Measurements from ENCODE around the gene EOGT. TPM values are rescaled to one million over a fixed set of nuclear protein-coding genes. Genes with fewer than 3 reads are reported as not detected.
A peak's percentile ranks its signal among the peaks of the same experiment; 100 is the strongest.

The EOGT gene
- total and polyA plus RNA-seq, 10 of the 15 experiments (the other 5 are each of a cell fraction or from before 2014, with no cell fraction given), result 3.5 to 16.5 (median 8.3) TPM

GRCh38 chr3:69020857-69021256 is 7.4 kb upstream of the EOGT start:
- SMC1A ChIA-PET (ENCODE audit: uncharacterized antibody, unreplicated experiment), result interaction anchor here (1.3 to 2.4 kb wide), 2 partner anchors 69 to 73 kb away, joined by 4 to 10 read pairs; no protein-coding TSS in a partner anchor

More at GRCh38 chr3:69020857-69021256, 7.4 kb upstream of the EOGT start:
- H3K36me3 ChIP-seq (ENCODE audit: control insufficient read depth in 2 of 2, insufficient read depth in 2 of 2, low read length in 1 of 2), result peaks cover 3 to 11% of the 10 kb centered on the region in 2 experiments
- H3K9ac ChIP-seq (ENCODE audit: control insufficient read depth, insufficient read depth, low read length), result no peak overlapping the region
- no peaks in the 10 kb centered on the region for H4K20me1 ChIP-seq (ENCODE audit: control insufficient read depth, insufficient read depth)
- ChIA-PET RAD21 (ENCODE audit: unreplicated experiment) (no interaction called here), CTCF (interaction anchor here (0.8 to 1.4 kb wide), 6 partner anchors 9 to 99 kb away, joined by 3 to 5 read pairs (median 3); no protein-coding TSS in a partner anchor), POLR2A (no interaction called here)
- peak; percentile 36; the same call in 2 of the 3 replicates for ATAC-seq
- no peaks in the 10 kb centered on the region for H3K9me3 ChIP-seq (replicated peaks; ENCODE audit: control insufficient read depth, insufficient read depth, low read length)
- H3K79me2 ChIP-seq (ENCODE audit: control insufficient read depth, insufficient read depth, low read length), result no peaks in the 10 kb centered on the region
- H3K4me1 ChIP-seq (ENCODE audit: control insufficient read depth, insufficient read depth, low read length), result no peaks in the 10 kb centered on the region
- no peak overlapping the region for H3K27ac ChIP-seq (ENCODE audit: control insufficient read depth, insufficient read depth)
- no peak overlapping the region for H3K4me2 ChIP-seq (ENCODE audit: control insufficient read depth, insufficient read depth)
- intact Hi-C loops (cut with micrococcal nuclease; ENCODE audit: unreplicated experiment), result no loop called here
- H2AFZ ChIP-seq (ENCODE audit: control insufficient read depth, low read depth, low read length), result no peak overlapping the region
- DNase-seq (ENCODE audit: low read depth, low spot score), result no peak
- FAIRE-seq, result no peak
- H3K27me3 ChIP-seq (replicated peaks in 1 of 2; ENCODE audit: control insufficient read depth in 2 of 2, insufficient read depth in 2 of 2, low read length in 1 of 2), result no peaks in the 10 kb centered on the region
- TF ChIP-seq ZNF274 (IDR thresholded peaks at IDR 0.05; ENCODE audit: insufficient read depth, insufficient read length) (no peak), LARP7 (IDR thresholded peaks at IDR 0.05) (no peak), SP1 (IDR thresholded peaks at IDR 0.05; ENCODE audit: low read depth, low read length) (no peak), MYC (IDR thresholded peaks at IDR 0.05; ENCODE audit: insufficient read depth, insufficient read length, insufficient replicate concordance, low read length, severe bottlenecking) (no peak), ZNF384 (IDR thresholded peaks at IDR 0.05; ENCODE audit: borderline replicate concordance, low read depth, low read length) (no peak), PRDM15 (CRISPR knock-in tag; IDR thresholded peaks at IDR 0.05) (no peak), IRF3 (IDR thresholded peaks at IDR 0.05) (no peak), TARDBP (IDR thresholded peaks at IDR 0.05; ENCODE audit: borderline replicate concordance) (no peak), GATAD2B (conservative IDR thresholded peaks at IDR 0.05; ENCODE audit: low read depth) (no peak), MLLT1 (IDR thresholded peaks at IDR 0.05) (no peak), MXI1 (IDR thresholded peaks at IDR 0.05; ENCODE audit: low read depth, low read length) (no peak)
- no peak overlapping the region for H3K4me3 ChIP-seq
- WGBS (ENCODE audit: insufficient coverage, insufficient replicate concordance, low lambda C conversion rate, missing lambda C conversion rate), result 59% methylated on average over 4 of the region's 4 CpGs
- no TSS peak for BruUV-seq (replicated peaks)
- in situ Hi-C loops (cut with MboI), result no loop called here

Measured in GM12878 (cell line).